ENCODE measurements around the gene NUDT19. TPM values are rescaled to one million over a fixed set of nuclear protein-coding genes. Genes with fewer than 3 reads are reported as not detected.
"Not testable (repeated sequence)": the region's sequence is repeated elsewhere in the genome, so short reads cannot be mapped to it uniquely, and the experiment has no call there.

The NUDT19 gene
- total and polyA plus RNA-seq, 10 of the 15 experiments (the other 5 are each of a cell fraction or from before 2014, with no cell fraction given): 8.5 to 31.0 (median 17.0) TPM

DNA sequence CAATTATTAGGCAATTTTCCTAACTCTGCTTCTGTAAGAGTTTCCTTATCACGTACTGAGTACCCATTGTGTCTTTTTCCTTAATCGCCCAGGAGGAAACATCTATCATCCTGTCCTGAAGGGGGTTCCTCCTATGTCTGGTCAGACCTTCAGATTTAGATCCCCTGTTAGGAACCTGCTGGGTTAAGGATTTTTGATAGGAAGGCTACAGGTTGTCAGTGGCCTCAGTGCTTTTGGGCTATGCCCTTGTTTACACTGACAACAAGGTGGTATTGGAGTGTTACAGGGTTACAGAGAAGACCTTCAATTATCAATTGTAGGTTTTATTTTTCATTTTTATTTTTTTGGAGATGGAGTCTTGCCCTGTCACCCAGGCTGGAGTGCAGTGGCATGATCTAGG lies 3.2 kb downstream of the NUDT19 start:
- H4K20me1 ChIP-seq (ENCODE audit: control insufficient read depth, insufficient read depth); SMC1A ChIA-PET (ENCODE audit: uncharacterized antibody, unreplicated experiment); in situ Hi-C loops (cut with MboI); H2AFZ ChIP-seq (ENCODE audit: control insufficient read depth, low read depth, low read length); POLR2A ChIA-PET; H3K9ac ChIP-seq (ENCODE audit: control insufficient read depth, insufficient read depth, low read length); ATAC-seq; H3K27ac ChIP-seq (ENCODE audit: control insufficient read depth, insufficient read depth); BruUV-seq (replicated peaks); FAIRE-seq; H3K9me3 ChIP-seq (replicated peaks; ENCODE audit: control insufficient read depth, insufficient read depth, low read length); RAD21 ChIA-PET (ENCODE audit: unreplicated experiment); CTCF ChIA-PET; H3K36me3 ChIP-seq (ENCODE audit: control insufficient read depth in 2 of 2, insufficient read depth in 2 of 2, low read length in 1 of 2); H3K4me2 ChIP-seq (ENCODE audit: control insufficient read depth, insufficient read depth); H3K4me1 ChIP-seq (ENCODE audit: control insufficient read depth, insufficient read depth, low read length); DNase-seq (ENCODE audit: low read depth, low spot score); H3K27me3 ChIP-seq (replicated peaks in 1 of 2; ENCODE audit: control insufficient read depth in 2 of 2, insufficient read depth in 2 of 2, low read length in 1 of 2): not testable (repeated sequence)
- WGBS (ENCODE audit: insufficient coverage, insufficient replicate concordance, low lambda C conversion rate, missing lambda C conversion rate): 97% methylated on average over 2 of the region's 2 CpGs
- Histone ChIP-seq H3K4me3 (peak overlapping the region; percentile 79), H3K79me2 (ENCODE audit: control insufficient read depth, insufficient read depth, low read length) (peaks cover 46% of the 10 kb centered on the region)
- intact Hi-C loops (cut with micrococcal nuclease; ENCODE audit: unreplicated experiment): loop anchor here (5.0 kb wide), 2 partner anchors 277 to 293 kb away; partner anchors contain the start of genes CEP89 and FAAP24

GRCh38 chr19:32695506-32695905 lies 3.9 kb downstream of the NUDT19 start:
- BruUV-seq (replicated peaks); H3K4me1 ChIP-seq (ENCODE audit: control insufficient read depth, insufficient read depth, low read length); RAD21 ChIA-PET (ENCODE audit: unreplicated experiment); H3K27me3 ChIP-seq (replicated peaks in 1 of 2; ENCODE audit: control insufficient read depth in 2 of 2, insufficient read depth in 2 of 2, low read length in 1 of 2); H4K20me1 ChIP-seq (ENCODE audit: control insufficient read depth, insufficient read depth); intact Hi-C loops (cut with micrococcal nuclease; ENCODE audit: unreplicated experiment); H3K36me3 ChIP-seq (ENCODE audit: control insufficient read depth in 2 of 2, insufficient read depth in 2 of 2, low read length in 1 of 2); SMC1A ChIA-PET (ENCODE audit: uncharacterized antibody, unreplicated experiment); DNase-seq (ENCODE audit: low read depth, low spot score); in situ Hi-C loops (cut with MboI); POLR2A ChIA-PET; H3K27ac ChIP-seq (ENCODE audit: control insufficient read depth, insufficient read depth); FAIRE-seq; CTCF ChIA-PET; H3K9me3 ChIP-seq (replicated peaks; ENCODE audit: control insufficient read depth, insufficient read depth, low read length); H3K9ac ChIP-seq (ENCODE audit: control insufficient read depth, insufficient read depth, low read length); H2AFZ ChIP-seq (ENCODE audit: control insufficient read depth, low read depth, low read length); ATAC-seq: not testable (repeated sequence)
- 61% methylated on average over 6 of the region's 6 CpGs for WGBS (ENCODE audit: insufficient coverage, insufficient replicate concordance, low lambda C conversion rate, missing lambda C conversion rate)
- H3K79me2 ChIP-seq (ENCODE audit: control insufficient read depth, insufficient read depth, low read length): peaks cover 47% of the 10 kb centered on the region
- H3K4me3 ChIP-seq: 0 out of 2 replicates have a peak overlapping the region, but pooled peaks have one; percentile 32
- H3K4me2 ChIP-seq (ENCODE audit: control insufficient read depth, insufficient read depth): 0 out of 2 replicates have a peak overlapping the region, but pooled peaks have one; percentile 22

DNA sequence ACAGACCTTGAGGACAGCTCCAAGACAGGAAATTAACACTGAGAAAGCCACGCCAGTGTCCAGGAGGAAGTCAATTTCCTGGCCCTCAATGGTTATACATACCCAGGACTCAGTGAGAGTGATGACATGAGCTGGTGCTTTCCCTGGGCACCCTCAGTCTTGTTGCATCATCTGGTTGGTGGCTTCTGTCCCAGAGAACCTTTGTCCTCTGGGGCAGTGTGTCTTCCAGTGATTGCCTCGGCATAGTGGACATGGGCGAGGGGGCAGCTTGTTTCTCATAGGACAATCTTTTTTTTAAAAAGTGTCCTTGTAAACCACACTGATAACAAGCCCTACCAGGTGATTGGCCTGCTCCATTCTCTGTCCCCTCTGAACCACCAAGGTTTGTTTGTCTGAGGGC lies 5.2 kb downstream of the NUDT19 start:
- H2AFZ ChIP-seq (ENCODE audit: control insufficient read depth, low read depth, low read length); CTCF ChIA-PET; H3K27ac ChIP-seq (ENCODE audit: control insufficient read depth, insufficient read depth); H3K27me3 ChIP-seq (replicated peaks in 1 of 2; ENCODE audit: control insufficient read depth in 2 of 2, insufficient read depth in 2 of 2, low read length in 1 of 2); H3K4me2 ChIP-seq (ENCODE audit: control insufficient read depth, insufficient read depth); RAD21 ChIA-PET (ENCODE audit: unreplicated experiment); ATAC-seq; H3K4me1 ChIP-seq (ENCODE audit: control insufficient read depth, insufficient read depth, low read length); H3K9ac ChIP-seq (ENCODE audit: control insufficient read depth, insufficient read depth, low read length); FAIRE-seq; H3K4me3 ChIP-seq; intact Hi-C loops (cut with micrococcal nuclease; ENCODE audit: unreplicated experiment); in situ Hi-C loops (cut with MboI); H4K20me1 ChIP-seq (ENCODE audit: control insufficient read depth, insufficient read depth); BruUV-seq (replicated peaks); H3K36me3 ChIP-seq (ENCODE audit: control insufficient read depth in 2 of 2, insufficient read depth in 2 of 2, low read length in 1 of 2); DNase-seq (ENCODE audit: low read depth, low spot score): not testable (repeated sequence)
- POLR2A ChIA-PET: interaction anchor here (0.6 kb wide), 1 partner anchor 12 kb away, joined by 3 read pairs; no protein-coding TSS in a partner anchor
- peaks cover 43% of the 10 kb centered on the region for H3K79me2 ChIP-seq (ENCODE audit: control insufficient read depth, insufficient read depth, low read length)
- SMC1A ChIA-PET (ENCODE audit: uncharacterized antibody, unreplicated experiment): interaction anchor here (0.7 kb wide), 1 partner anchor 15 kb away, joined by 3 read pairs; no protein-coding TSS in a partner anchor
- WGBS (ENCODE audit: insufficient coverage, insufficient replicate concordance, low lambda C conversion rate, missing lambda C conversion rate): 67% methylated on average over 3 of the region's 3 CpGs
- peaks cover 11% of the 10 kb centered on the region; the same call in 2 of the 3 replicates for H3K9me3 ChIP-seq (replicated peaks; ENCODE audit: control insufficient read depth, insufficient read depth, low read length)
